GM19395 (cell line): ENCODE results near the gene MACROD2.
"Not testable (repeated sequence)": the region's sequence is repeated elsewhere in the genome, so short reads cannot be mapped to it uniquely, and the experiment has no call there.

Experiments used
- ATAC-seq: cut with Tn5 transposase; IDR thresholded peaks from one replicate; pipeline ENCODE4 v1.9.1; 2021; ENCODE audit warnings: mild to moderate bottlenecking, moderate library complexity; ENCODE audit not compliant: unreplicated experiment

Gene MACROD2

GRCh38 chr20:14178952-14179351 is 183.6 kb downstream of the MACROD2 start:
- no peak for ATAC-seq

GRCh38 chr20:14189794-14190402 is 194.6 kb downstream of the MACROD2 start:
- ATAC-seq: peak; percentile 52

- ATAC-seq: no peak
These were observed 196.2 kb downstream of the MACROD2 start for GRCh38 chr20:14191559-14191958.

- no peak for ATAC-seq
These were observed 198.1 kb downstream of the MACROD2 start for GRCh38 chr20:14193443-14193842.

- no peak for ATAC-seq
These were observed 198.6 kb downstream of the MACROD2 start for GRCh38 chr20:14193885-14194284.

- ATAC-seq: no peak
These were observed 201.8 kb downstream of the MACROD2 start for GRCh38 chr20:14197097-14197496.

GRCh38 chr20:14198416-14198815 is 203.1 kb downstream of the MACROD2 start:
- no peak for ATAC-seq

GRCh38 chr20:14199111-14199510 is 203.8 kb downstream of the MACROD2 start:
- no peak for ATAC-seq

GRCh38 chr20:14203657-14204056 is 208.3 kb downstream of the MACROD2 start:
- ATAC-seq: no peak

- no peak for ATAC-seq
These were observed 212.3 kb downstream of the MACROD2 start for GRCh38 chr20:14207591-14207990.

- ATAC-seq: no peak
These were observed 213.6 kb downstream of the MACROD2 start for GRCh38 chr20:14208956-14209355.

GRCh38 chr20:14210146-14210545 is 214.8 kb downstream of the MACROD2 start:
- ATAC-seq: no peak

GRCh38 chr20:14214046-14214445 is 218.7 kb downstream of the MACROD2 start:
- ATAC-seq: no peak

GRCh38 chr20:14215880-14216279 is 220.6 kb downstream of the MACROD2 start:
- ATAC-seq: not testable (repeated sequence)

GRCh38 chr20:14219801-14220461 is 224.6 kb downstream of the MACROD2 start:
- ATAC-seq: no peak

- ATAC-seq: no peak
These were observed 225.7 kb downstream of the MACROD2 start for GRCh38 chr20:14220986-14221385.

GRCh38 chr20:14223806-14224205 is 228.5 kb downstream of the MACROD2 start:
- ATAC-seq: no peak

- ATAC-seq: not testable (repeated sequence)
These were observed 231.0 kb downstream of the MACROD2 start for GRCh38 chr20:14226051-14227049.

GRCh38 chr20:14232650-14233049 is 237.3 kb downstream of the MACROD2 start:
- ATAC-seq: peak; percentile 73

GRCh38 chr20:14234666-14235295 is 239.5 kb downstream of the MACROD2 start:
- ATAC-seq: no peak

- no peak for ATAC-seq
These were observed 240.0 kb downstream of the MACROD2 start for GRCh38 chr20:14235355-14235754.
